Measurements from ENCODE around the gene HS2ST1. TPM values are rescaled to one million over a fixed set of nuclear protein-coding genes. Genes with fewer than 3 reads are reported as not detected.

Gene HS2ST1
- total RNA-seq, 1 experiment from 2014 or later, result 54.0 TPM

GRCh38 chr1:87154384-87154783 lies 239.9 kb downstream of the HS2ST1 start:
- BruUV-seq (replicated peaks), result no TSS peak

GRCh38 chr1:87155170-87155569 lies 240.7 kb downstream of the HS2ST1 start:
- Mint-ChIP-seq H3K9me3 (ENCODE audit: low read depth, unreplicated experiment) (no peaks in the 10 kb centered on the region), H3K27me3 (ENCODE audit: unreplicated experiment) (no peaks in the 10 kb centered on the region), H3K4me3 (ENCODE audit: low read depth, unreplicated experiment) (no peak overlapping the region), H3K27ac (ENCODE audit: unreplicated experiment) (no peak overlapping the region), H3K4me1 (ENCODE audit: low read depth, unreplicated experiment) (peaks cover 29% of the 10 kb centered on the region), H3K36me3 (ENCODE audit: insufficient read depth, unreplicated experiment) (no peaks in the 10 kb centered on the region)
- no peak for DNase-seq
- intact Hi-C loops (cut with micrococcal nuclease; ENCODE audit: unreplicated experiment), result loop anchor here (10.0 kb wide), 1 partner anchor 630 kb away; no protein-coding TSS in a partner anchor
- CTCF ChIA-PET, result interaction anchor here (1.3 kb wide), 1 partner anchor 125 kb away, joined by 7 read pairs; no protein-coding TSS in a partner anchor
- no TSS peak for BruUV-seq (replicated peaks)
- TF ChIP-seq, protein P1, sequence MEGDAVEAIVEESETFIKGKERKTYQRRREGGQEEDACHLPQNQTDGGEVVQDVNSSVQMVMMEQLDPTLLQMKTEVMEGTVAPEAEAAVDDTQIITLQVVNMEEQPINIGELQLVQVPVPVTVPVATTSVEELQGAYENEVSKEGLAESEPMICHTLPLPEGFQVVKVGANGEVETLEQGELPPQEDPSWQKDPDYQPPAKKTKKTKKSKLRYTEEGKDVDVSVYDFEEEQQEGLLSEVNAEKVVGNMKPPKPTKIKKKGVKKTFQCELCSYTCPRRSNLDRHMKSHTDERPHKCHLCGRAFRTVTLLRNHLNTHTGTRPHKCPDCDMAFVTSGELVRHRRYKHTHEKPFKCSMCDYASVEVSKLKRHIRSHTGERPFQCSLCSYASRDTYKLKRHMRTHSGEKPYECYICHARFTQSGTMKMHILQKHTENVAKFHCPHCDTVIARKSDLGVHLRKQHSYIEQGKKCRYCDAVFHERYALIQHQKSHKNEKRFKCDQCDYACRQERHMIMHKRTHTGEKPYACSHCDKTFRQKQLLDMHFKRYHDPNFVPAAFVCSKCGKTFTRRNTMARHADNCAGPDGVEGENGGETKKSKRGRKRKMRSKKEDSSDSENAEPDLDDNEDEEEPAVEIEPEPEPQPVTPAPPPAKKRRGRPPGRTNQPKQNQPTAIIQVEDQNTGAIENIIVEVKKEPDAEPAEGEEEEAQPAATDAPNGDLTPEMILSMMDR (IDR thresholded peaks at IDR 0.05; ENCODE audit: unreplicated experiment), result no peak

More at GRCh38 chr1:87154384-87154783, 239.9 kb downstream of the HS2ST1 start:
- Mint-ChIP-seq H3K27ac (ENCODE audit: unreplicated experiment) (no peak overlapping the region), H3K36me3 (ENCODE audit: insufficient read depth, unreplicated experiment) (no peaks in the 10 kb centered on the region), H3K9me3 (ENCODE audit: low read depth, unreplicated experiment) (no peaks in the 10 kb centered on the region), H3K27me3 (ENCODE audit: unreplicated experiment) (no peaks in the 10 kb centered on the region), H3K4me1 (ENCODE audit: low read depth, unreplicated experiment) (peaks cover 33% of the 10 kb centered on the region), H3K4me3 (ENCODE audit: low read depth, unreplicated experiment) (no peak overlapping the region)
- DNase-seq, result peak; percentile 29
- TF ChIP-seq, protein P1 (IDR thresholded peaks at IDR 0.05; ENCODE audit: unreplicated experiment), result no peak
- intact Hi-C loops (cut with micrococcal nuclease; ENCODE audit: unreplicated experiment), result loop anchor here (5.0 to 10.0 kb wide), 5 partner anchors 48 to 630 kb away; partner anchors contain the start of gene LMO4
- CTCF ChIA-PET, result interaction anchor here (0.9 to 1.3 kb wide), 2 partner anchors 126 to 174 kb away, joined by 7 read pairs; partner anchors contain the start of gene LMO4

DNA sequence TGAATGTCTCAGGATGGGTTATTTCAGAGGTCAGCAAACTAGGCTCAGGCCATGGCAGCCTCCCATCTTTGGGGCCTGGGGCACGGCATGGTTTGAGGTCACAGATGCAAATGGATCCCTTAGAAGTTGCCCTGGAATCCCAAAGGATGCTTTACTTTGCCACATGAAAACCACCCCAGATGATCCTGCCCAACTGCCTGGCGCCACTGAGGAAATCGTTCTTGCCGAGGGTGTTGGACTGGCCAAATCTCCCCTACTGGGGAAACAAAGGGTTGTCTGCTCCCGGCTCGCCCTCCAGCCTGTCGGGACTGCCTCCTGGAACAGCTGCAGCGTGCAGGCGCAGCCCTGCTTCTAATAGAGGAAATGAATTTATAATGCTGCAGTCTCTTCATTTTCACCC lies 241.2 kb downstream of the HS2ST1 start:
- no peak for DNase-seq
- no peak overlapping the region for H3K4me3 Mint-ChIP-seq (ENCODE audit: low read depth, unreplicated experiment)
- BruUV-seq (replicated peaks), result no TSS peak
- no peak overlapping the region for H3K27ac Mint-ChIP-seq (ENCODE audit: unreplicated experiment)
- no peaks in the 10 kb centered on the region for H3K27me3 Mint-ChIP-seq (ENCODE audit: unreplicated experiment)
- H3K9me3 Mint-ChIP-seq (ENCODE audit: low read depth, unreplicated experiment), result no peaks in the 10 kb centered on the region
- CTCF ChIA-PET, result no interaction called here
- TF ChIP-seq, protein P1 (IDR thresholded peaks at IDR 0.05; ENCODE audit: unreplicated experiment), result no peak
- H3K4me1 Mint-ChIP-seq (ENCODE audit: low read depth, unreplicated experiment), result peaks cover 29% of the 10 kb centered on the region
- no peaks in the 10 kb centered on the region for H3K36me3 Mint-ChIP-seq (ENCODE audit: insufficient read depth, unreplicated experiment)
- intact Hi-C loops (cut with micrococcal nuclease; ENCODE audit: unreplicated experiment), result loop anchor here (10.0 kb wide), 1 partner anchor 629 kb away; no protein-coding TSS in a partner anchor

DNA sequence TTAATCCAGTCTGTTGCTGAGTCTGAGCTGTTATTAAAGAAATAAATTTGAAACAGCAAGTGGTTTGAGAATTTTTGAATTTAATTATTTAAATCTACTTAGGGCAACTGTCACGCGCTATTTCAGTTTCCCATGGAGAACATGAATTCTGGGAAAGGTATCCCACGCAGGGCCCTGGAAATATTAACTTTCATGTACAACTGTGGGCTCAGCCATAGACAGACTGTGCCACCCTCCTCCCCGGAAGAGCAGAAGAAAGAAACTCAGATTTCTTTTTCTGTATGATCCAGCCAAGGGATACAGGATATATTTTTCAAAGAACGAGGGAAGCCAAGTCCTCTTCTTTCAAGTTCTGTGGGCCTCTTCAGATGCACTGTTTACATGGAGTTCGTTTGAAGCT lies 241.7 kb downstream of the HS2ST1 start:
- no peak overlapping the region for H3K27ac Mint-ChIP-seq (ENCODE audit: unreplicated experiment)
- BruUV-seq (replicated peaks), result no TSS peak
- CTCF ChIA-PET, result no interaction called here
- H3K9me3 Mint-ChIP-seq (ENCODE audit: low read depth, unreplicated experiment), result no peaks in the 10 kb centered on the region
- H3K4me1 Mint-ChIP-seq (ENCODE audit: low read depth, unreplicated experiment), result peaks cover 29% of the 10 kb centered on the region
- intact Hi-C loops (cut with micrococcal nuclease; ENCODE audit: unreplicated experiment), result loop anchor here (10.0 kb wide), 1 partner anchor 629 kb away; no protein-coding TSS in a partner anchor
- no peaks in the 10 kb centered on the region for H3K27me3 Mint-ChIP-seq (ENCODE audit: unreplicated experiment)
- DNase-seq, result no peak
- H3K36me3 Mint-ChIP-seq (ENCODE audit: insufficient read depth, unreplicated experiment), result no peaks in the 10 kb centered on the region
- TF ChIP-seq, protein P1 (IDR thresholded peaks at IDR 0.05; ENCODE audit: unreplicated experiment), result no peak
- H3K4me3 Mint-ChIP-seq (ENCODE audit: low read depth, unreplicated experiment), result no peak overlapping the region

All from Calu3 (cell line).